ENCODE results near the gene ATL3.
"Not testable (repeated sequence)": the region's sequence is repeated elsewhere in the genome, so short reads cannot be mapped to it uniquely, and the experiment has no call there.

ATL3 gene

DNA sequence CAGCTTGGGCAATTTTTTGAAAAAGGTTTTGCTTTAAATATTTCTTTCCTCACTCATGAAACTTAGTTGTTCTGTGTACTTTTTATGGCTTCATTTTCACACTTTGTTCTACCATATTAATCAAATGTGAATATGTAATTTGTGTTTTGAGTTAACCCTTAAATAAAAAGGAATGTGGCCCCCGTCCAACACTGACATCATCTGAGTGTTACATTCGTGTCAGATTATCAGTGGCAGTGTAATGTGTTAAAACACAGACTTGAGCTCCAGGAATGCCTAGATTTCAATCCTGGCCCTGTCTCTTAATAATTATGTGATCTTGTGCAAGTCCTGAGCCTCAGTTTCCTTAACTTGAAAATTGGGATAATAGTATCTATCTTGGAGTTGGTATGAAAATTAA lies 15.8 kb upstream of the ATL3 start:
- TF ChIP-seq CTCF (IDR thresholded peaks at IDR 0.05) = no peak
- Histone ChIP-seq H3K4me1 (ENCODE audit: control insufficient read depth in 1 of 2, insufficient read depth in 1 of 2, low read depth in 1 of 2, low read length in 1 of 2) (peaks cover 85 to 99% of the 10 kb centered on the region in 2 experiments), H3K27me3 (no peaks in the 10 kb centered on the region), H3K9me3 (no peaks in the 10 kb centered on the region), H3K36me3 (peaks cover 10% of the 10 kb centered on the region), H3K27ac (peak overlapping the region; percentile 83), H3K4me3 (ENCODE audit: low read depth in 1 of 2, low read length in 1 of 2) (peak overlapping the region; percentile 63 to 97)

DNA sequence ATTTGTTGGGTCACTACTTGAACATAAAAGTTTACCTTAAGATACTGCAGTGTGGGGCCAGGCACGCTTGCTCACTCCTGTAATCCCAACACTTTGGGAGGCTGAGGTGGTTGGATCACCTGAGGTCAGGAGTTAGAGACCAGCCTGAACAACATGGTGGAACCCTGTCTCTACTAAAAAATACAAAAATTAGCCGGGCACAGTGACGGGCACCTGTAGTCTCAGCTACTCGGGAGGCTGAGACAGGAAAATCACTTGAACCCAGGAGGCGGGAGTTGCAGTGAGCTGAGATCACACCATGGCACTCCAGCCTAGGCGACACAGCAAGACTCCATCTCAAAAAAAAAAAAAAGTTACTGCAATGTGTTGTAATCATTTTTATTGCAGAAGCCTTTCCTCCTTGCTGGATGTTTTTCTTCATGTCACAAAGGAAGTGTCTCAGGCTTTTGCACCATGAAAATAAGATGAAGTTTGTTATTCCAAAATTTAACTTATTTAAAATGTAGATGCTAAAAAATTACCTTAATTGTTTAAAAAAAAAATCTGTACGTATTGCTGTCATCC lies 14.1 kb upstream of the ATL3 start:
- H3K36me3 ChIP-seq, H3K9me3 ChIP-seq, H3K27me3 ChIP-seq: not testable (repeated sequence)
- H3K4me3 ChIP-seq (ENCODE audit: low read depth in 1 of 2, low read length in 1 of 2) = peak overlapping the region; percentile 63 to 97
- H3K27ac ChIP-seq = peak overlapping the region; percentile 83
- H3K4me1 ChIP-seq (ENCODE audit: control insufficient read depth in 1 of 2, insufficient read depth in 1 of 2, low read depth in 1 of 2, low read length in 1 of 2) = peaks cover 76 to 92% of the 10 kb centered on the region in 2 experiments

- Histone ChIP-seq H3K4me3 (ENCODE audit: low read depth in 1 of 2, low read length in 1 of 2) (peak overlapping the region; percentile 84 to 97), H3K9me3 (no peaks in the 10 kb centered on the region), H3K36me3 (peaks cover 5% of the 10 kb centered on the region), H3K27ac (peak overlapping the region; percentile 99), H3K27me3 (no peaks in the 10 kb centered on the region), H3K4me1 (ENCODE audit: control insufficient read depth in 1 of 2, insufficient read depth in 1 of 2, low read depth in 1 of 2, low read length in 1 of 2) (peaks cover 57 to 75% of the 10 kb centered on the region in 2 experiments)
- no peak for TF ChIP-seq CTCF (IDR thresholded peaks at IDR 0.05)
These were observed 12.2 kb upstream of the ATL3 start for GRCh38 chr11:63683133-63683991.

DNA sequence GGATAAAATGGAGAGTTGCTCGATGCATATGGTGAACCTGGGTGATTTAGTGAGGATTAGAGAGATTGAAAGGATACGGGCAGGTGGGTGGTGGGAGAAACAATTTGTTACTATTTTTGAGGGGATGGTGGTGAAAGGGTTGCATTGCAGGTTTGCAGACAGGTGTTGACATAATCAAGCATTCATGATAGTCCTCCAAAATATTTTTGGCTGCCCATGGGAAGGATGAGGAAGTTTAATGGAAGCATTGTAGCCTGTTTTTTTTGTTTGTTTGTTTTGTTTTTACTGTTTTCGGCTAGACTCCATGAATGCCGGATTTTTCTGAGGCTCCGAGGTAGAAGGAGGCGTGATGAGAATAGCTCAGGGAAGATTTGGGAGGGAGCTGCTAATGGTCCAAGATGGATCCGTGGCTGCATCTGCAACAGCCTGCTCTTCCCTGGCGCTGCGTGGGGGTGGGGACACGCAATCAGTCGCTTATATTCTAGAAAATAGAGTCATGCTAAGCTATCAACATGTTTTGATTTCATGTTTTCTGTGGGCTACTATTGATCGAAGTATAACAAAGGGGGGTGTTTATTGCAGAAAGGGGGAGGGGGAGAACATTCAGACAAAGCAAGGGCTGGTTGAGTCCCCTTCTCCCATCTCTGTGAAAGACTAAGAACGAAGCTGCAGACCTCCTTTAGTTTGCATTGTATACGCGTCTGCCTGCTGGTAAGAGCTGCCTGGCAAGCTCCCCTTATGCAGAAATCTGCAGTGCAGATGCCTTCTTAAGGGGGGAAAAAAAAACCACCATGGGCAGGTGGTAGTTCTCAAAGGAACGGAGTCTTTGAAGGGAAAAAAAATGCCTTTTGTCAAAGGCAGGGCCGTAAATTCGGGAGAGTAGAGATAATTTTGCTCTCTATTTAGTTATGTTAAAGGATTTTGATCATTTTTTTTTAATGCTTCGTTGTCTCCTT lies 11.2 kb upstream of the ATL3 start:
- Histone ChIP-seq H3K27me3 (no peaks in the 10 kb centered on the region), H3K4me3 (ENCODE audit: low read depth in 1 of 2, low read length in 1 of 2) (peak overlapping the region; percentile 84 to 97), H3K36me3 (peaks cover 5% of the 10 kb centered on the region), H3K9me3 (no peaks in the 10 kb centered on the region), H3K27ac (peak overlapping the region; percentile 99), H3K4me1 (ENCODE audit: control insufficient read depth in 1 of 2, insufficient read depth in 1 of 2, low read depth in 1 of 2, low read length in 1 of 2) (peaks cover 47 to 65% of the 10 kb centered on the region in 2 experiments)
- no peak for TF ChIP-seq CTCF (IDR thresholded peaks at IDR 0.05)

DNA sequence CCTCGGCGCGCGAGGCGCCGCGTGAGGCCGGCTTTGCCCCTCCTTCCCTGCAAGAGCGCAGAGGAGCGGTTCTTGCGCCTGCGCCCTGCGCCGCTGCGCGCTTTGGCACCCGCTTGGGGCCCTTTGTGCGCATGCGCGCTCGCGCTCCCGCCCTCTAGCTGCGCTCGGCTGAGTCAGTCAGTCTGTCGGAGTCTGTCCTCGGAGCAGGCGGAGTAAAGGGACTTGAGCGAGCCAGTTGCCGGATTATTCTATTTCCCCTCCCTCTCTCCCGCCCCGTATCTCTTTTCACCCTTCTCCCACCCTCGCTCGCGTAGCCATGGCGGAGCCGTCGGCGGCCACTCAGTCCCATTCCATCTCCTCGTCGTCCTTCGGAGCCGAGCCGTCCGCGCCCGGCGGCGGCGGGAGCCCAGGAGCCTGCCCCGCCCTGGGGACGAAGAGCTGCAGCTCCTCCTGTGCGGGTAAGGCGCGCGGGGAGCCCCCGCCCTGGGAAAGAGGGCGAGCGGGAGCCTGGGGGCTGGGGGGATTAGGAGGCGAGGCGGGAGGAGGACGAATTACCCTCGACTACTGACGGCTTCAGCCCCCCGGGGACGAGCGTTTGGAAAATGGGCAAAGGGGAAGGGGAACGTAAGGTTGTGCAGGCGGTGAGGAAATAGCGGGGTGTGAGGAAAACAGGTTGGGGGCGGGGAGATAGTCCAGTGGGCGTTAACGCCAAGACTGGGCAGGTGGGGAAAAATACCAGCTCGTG lies 10.3 kb upstream of the ATL3 start, which contains the start of gene RTN3:
Gene RTN3 (plus strand): TSS at position 180 of the 745 bp plus-strand sequence. CDS start 137 bp downstream, at position 317.
- Histone ChIP-seq H3K9me3 (no peaks in the 10 kb centered on the region), H3K4me1 (ENCODE audit: control insufficient read depth in 1 of 2, insufficient read depth in 1 of 2, low read depth in 1 of 2, low read length in 1 of 2) (peaks cover 38 to 57% of the 10 kb centered on the region in 2 experiments), H3K4me3 (ENCODE audit: low read depth in 1 of 2, low read length in 1 of 2) (peak within 1 kb of the TSS; percentile 84 to 97), H3K27ac (peak within 1 kb of the TSS; percentile 99), H3K36me3 (peaks cover 5% of the 10 kb centered on the region), H3K27me3 (no peaks in the 10 kb centered on the region)
- peak; percentile 47 for TF ChIP-seq CTCF (IDR thresholded peaks at IDR 0.05)
